Small intestine (tissue), 7 donors: ENCODE data around the gene FBN2. TPM values are rescaled to one million over a fixed set of nuclear protein-coding genes. Genes with fewer than 3 reads are reported as not detected.

Source experiments
- DNase-seq, 2 donors: peaks; one replicate each; pipeline versions ENCODE4 v3.0.0 to v3.0.0-alpha.2; 2013
- FAIRE-seq: peaks from 2 replicates; lab custom pipeline; 2012; peaks lifted over from hg19 to GRCh38; lab: Jason Lieb, UNC
- H3K27ac ChIP-seq, 3 donors: one replicate each; pipeline ENCODE4 v1.5.1; 2013; ENCODE audit warnings: low read length in 2 of 3, mild to moderate bottlenecking in 2 of 3, control low read depth in 1 of 3, inconsistent platforms in 1 of 3, low read depth in 1 of 3, moderate library complexity in 1 of 3
- H3K27me3 ChIP-seq, 3 donors: one replicate each; pipeline ENCODE4 v1.6.1; 2013; ENCODE audit warnings: low read length in 3 of 3, inconsistent platforms in 1 of 3; ENCODE audit not compliant: control insufficient read depth in 3 of 3, insufficient read depth in 3 of 3
- H3K36me3 ChIP-seq, 3 donors: one replicate each; pipeline ENCODE4 v1.6.1; 2013; ENCODE audit warnings: low read length in 3 of 3, inconsistent platforms in 1 of 3, low read depth in 1 of 3, mild to moderate bottlenecking in 1 of 3, moderate library complexity in 1 of 3; ENCODE audit not compliant: control insufficient read depth in 3 of 3, insufficient read depth in 2 of 3
- H3K4me1 ChIP-seq, 3 donors: one replicate each; pipeline ENCODE4 v1.6.1; 2013; ENCODE audit warnings: low read length in 2 of 3, inconsistent platforms in 1 of 3, low read depth in 1 of 3, mild to moderate bottlenecking in 1 of 3, moderate library complexity in 1 of 3; ENCODE audit not compliant: control insufficient read depth in 3 of 3, insufficient read depth in 2 of 3
- H3K4me3 ChIP-seq, 3 donors: one replicate each; pipeline ENCODE4 v1.5.1; 2013; ENCODE audit warnings: low read length in 3 of 3, control low read depth in 1 of 3, inconsistent platforms in 1 of 3, low read depth in 1 of 3, mild to moderate bottlenecking in 1 of 3, moderate library complexity in 1 of 3
- H3K9me3 ChIP-seq, 2 donors: one replicate each; pipeline ENCODE4 v1.6.1; 2013; ENCODE audit warnings: low read depth in 1 of 2, low read length in 1 of 2; ENCODE audit not compliant: control insufficient read depth in 2 of 2, insufficient read depth in 1 of 2
- WGBS, 3 donors: extraction: QIAGEN DNeasy Blood & Tissue Kit; methylation state at CpG; one replicate each; pipeline ENCODE4 v1.1.7; 2013; 5-methylcytosine and 5-hydroxymethylcytosine counted together
- polyA plus RNA-seq, 4 donors: library from polyadenylated mRNA; stranded (reverse) in 3 of 4; unstranded in 1 of 4; fragments of 200-250 nt in 3 of 4; fragments of 120-200 nt in 1 of 4; gene quantifications; one replicate each; pipeline versions ENCODE4 v1.2.1 to v1.2.3, GENCODE V29; 2013
- donor health status: healthy with polysubstance abuse.
- donor health status: control.
- donor health status: control.
- donor health status: Bipolar disorder and iron deficiency.
- donor health status: healthy.

FBN2 gene
- polyA plus RNA-seq, 4 donors = under 0.01 to 16.9 (median 0.21) TPM; not detected in 1

DNA sequence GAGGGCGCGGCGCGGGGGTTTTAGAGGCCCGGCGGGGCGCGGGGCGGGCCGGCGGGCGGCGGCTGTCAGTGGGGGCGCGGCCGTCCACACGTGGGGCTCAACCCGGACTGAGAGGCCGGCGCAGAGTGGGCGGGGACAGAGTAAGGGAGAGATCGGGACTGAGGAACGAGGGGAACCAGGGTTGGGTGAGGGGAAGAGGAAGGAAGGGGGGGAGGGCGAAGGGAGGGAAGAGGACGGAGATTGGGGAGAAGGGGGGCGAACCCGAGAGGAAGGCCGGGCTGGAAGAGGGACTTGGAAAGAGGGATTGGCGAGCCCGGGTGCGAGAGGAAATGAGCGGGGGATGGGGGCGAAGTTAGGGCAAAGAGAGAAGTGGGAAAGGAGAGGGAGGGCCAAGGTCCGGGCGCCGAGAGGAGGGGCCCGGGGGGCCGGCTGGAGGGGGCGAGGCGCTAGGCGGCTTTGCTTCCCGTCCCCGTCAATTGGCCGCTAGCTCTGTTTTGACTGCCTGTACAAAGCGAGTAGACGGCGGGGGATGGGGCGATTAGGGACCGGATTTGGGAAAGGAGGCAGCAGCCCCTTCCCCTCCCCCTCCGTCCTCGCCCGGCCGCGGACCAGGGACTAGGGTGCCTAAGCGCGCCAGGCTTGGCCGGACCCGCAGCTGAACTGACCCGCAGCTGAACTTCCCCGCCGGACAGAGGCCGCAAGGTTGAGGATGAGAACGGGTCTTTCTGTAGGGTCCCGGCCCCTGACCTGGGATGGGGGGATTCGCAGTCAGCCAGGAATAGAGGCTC lies 399 bp upstream of the FBN2 start:
- Histone ChIP-seq H3K9me3 (peaks cover 0 to 3% of the 10 kb centered on the region in 2 donors), H3K4me1 (no peaks in the 10 kb centered on the region), H3K36me3 (no peaks in the 10 kb centered on the region), H3K27me3 (peaks cover 5 to 36% (median 11%) of the 10 kb centered on the region in 3 donors), H3K4me3 (peak overlapping the region; percentile 4 to 61 (median 21)), H3K27ac (peak overlapping the region in 1 of 3 donors; percentile 62)
- peak in 1 of 2 donors; percentile 70 for DNase-seq
- FAIRE-seq = no peak
- WGBS, 3 donors = 1 to 5% (median 5%) methylated on average over 56 to 65 of the region's 65 CpGs

- Histone ChIP-seq H3K27ac (peak overlapping the region in 1 of 3 donors; percentile 38), H3K27me3 (peaks cover 5 to 36% (median 11%) of the 10 kb centered on the region in 3 donors), H3K36me3 (no peaks in the 10 kb centered on the region), H3K4me1 (no peaks in the 10 kb centered on the region), H3K9me3 (no peaks in the 10 kb centered on the region), H3K4me3 (peak overlapping the region in 2 of 3 donors; percentile 12 to 52)
- DNase-seq (peak in 1 of 2 donors; percentile 36), FAIRE-seq (no peak)
- WGBS, 3 donors = 1 to 7% (median 5%) methylated on average over 70 to 75 of the region's 75 CpGs
These were observed 635 bp downstream of the FBN2 start for GRCh38 chr5:128537221-128537999.

GRCh38 chr5:128536254-128537220 lies 1.5 kb downstream of the FBN2 start:
- H3K36me3 ChIP-seq = no peaks in the 10 kb centered on the region
- DNase-seq (peak in 1 of 2 donors; percentile 13), FAIRE-seq (no peak)
- H3K27ac ChIP-seq = peak overlapping the region in 1 of 3 donors; percentile 38
- H3K4me3 ChIP-seq = peak overlapping the region in 2 of 3 donors; percentile 12 to 52
- H3K9me3 ChIP-seq = no peaks in the 10 kb centered on the region
- WGBS, 3 donors = 28 to 38% (median 34%) methylated on average over 57 to 58 of the region's 58 CpGs
- H3K27me3 ChIP-seq = peaks cover 5 to 36% (median 11%) of the 10 kb centered on the region in 3 donors
- no peaks in the 10 kb centered on the region for H3K4me1 ChIP-seq

DNA sequence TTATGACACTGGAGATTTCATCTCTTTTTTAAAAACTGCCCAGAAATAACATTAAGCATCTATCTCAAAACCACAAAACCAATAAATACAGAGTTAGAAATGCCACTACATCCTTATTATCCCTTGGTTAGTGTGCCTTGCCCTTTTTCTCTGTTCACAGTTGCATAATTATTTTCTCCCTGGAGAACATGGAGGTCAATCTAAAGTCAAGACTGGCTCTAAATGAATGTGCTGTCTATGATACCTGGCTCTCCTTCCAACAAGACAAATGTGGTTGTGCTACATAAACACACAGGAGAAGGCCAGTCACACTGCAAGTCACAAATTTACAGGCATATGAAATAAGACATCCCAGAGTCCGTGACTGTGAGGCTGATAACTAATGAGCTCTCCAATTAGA lies 2.8 kb downstream of the FBN2 start:
- Histone ChIP-seq H3K27me3 (peaks cover 5 to 36% (median 11%) of the 10 kb centered on the region in 3 donors), H3K4me3 (no peak overlapping the region), H3K27ac (no peak overlapping the region), H3K9me3 (no peaks in the 10 kb centered on the region), H3K36me3 (no peaks in the 10 kb centered on the region), H3K4me1 (no peaks in the 10 kb centered on the region)
- WGBS, 3 donors = 36 to 86% (median 71%) methylated on average over 1 of the region's 1 CpG
- FAIRE-seq (no peak), DNase-seq (no peak)

DNA sequence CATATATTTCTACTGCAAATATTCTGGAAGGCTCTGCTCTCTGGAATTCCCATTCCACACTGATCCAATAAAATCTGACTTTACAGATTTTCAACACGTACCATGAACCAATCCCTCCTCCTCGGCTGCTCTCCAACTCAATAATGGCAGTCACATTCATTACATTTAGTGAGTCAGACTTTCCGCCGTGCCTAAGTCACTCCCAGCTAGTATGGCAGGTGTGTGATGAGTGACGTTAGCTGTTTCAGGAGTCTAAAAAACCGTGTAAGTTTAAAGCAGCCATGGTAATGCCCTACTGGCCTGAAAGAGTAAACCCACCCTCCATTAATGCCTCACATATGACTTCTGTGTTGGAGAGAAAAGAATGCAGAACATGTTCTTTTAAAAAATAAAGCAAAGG lies 3.3 kb downstream of the FBN2 start:
- H3K9me3 ChIP-seq = no peaks in the 10 kb centered on the region
- no peak for FAIRE-seq
- H3K27ac ChIP-seq = no peak overlapping the region
- peaks cover 5 to 36% (median 11%) of the 10 kb centered on the region in 3 donors for H3K27me3 ChIP-seq
- no peak overlapping the region for H3K4me3 ChIP-seq
- peak in 1 of 2 donors; percentile 4 for DNase-seq
- H3K4me1 ChIP-seq = no peaks in the 10 kb centered on the region
- 37 to 67% (median 49%) methylated on average over 6 of the region's 6 CpGs for WGBS, 3 donors
- H3K36me3 ChIP-seq = no peaks in the 10 kb centered on the region

DNA sequence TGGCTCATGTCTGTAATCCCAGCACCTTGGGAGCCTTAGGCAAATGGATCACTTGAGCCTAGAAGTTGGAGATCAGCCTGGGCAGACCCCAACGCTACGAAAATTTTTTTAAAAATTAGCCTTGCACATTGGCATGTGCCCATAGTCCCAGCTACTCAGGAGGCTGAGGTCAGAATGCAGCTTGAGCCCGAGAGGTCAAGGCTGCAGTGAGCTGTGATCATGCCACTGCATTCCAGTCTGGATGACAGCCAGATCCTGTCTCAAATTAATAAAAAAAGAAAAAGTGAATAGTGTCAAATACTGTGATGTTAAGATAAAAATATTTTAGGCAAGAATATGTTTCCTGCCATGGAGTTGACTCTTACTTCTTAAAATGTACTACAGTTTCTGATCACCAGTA lies 5.3 kb downstream of the FBN2 start:
- Histone ChIP-seq H3K27me3 (peaks cover 5 to 21% (median 5%) of the 10 kb centered on the region in 3 donors), H3K27ac (no peak overlapping the region), H3K9me3 (no peaks in the 10 kb centered on the region), H3K36me3 (no peaks in the 10 kb centered on the region), H3K4me1 (no peaks in the 10 kb centered on the region), H3K4me3 (no peak overlapping the region)
- no peak for FAIRE-seq
- WGBS, 3 donors = 65 to 78% (median 75%) methylated on average over 3 of the region's 3 CpGs
- no peak for DNase-seq

GRCh38 chr5:128532127-128532526 lies 5.9 kb downstream of the FBN2 start:
- DNase-seq (no peak), FAIRE-seq (no peak)
- 45 to 51% (median 50%) methylated on average over 3 of the region's 3 CpGs for WGBS, 3 donors
- Histone ChIP-seq H3K4me1 (no peaks in the 10 kb centered on the region), H3K4me3 (no peak overlapping the region), H3K27me3 (peaks cover 5 to 15% (median 5%) of the 10 kb centered on the region in 3 donors), H3K9me3 (no peaks in the 10 kb centered on the region), H3K27ac (no peak overlapping the region), H3K36me3 (no peaks in the 10 kb centered on the region)
